Measurements from ENCODE around the gene KIRREL3.

DNA sequence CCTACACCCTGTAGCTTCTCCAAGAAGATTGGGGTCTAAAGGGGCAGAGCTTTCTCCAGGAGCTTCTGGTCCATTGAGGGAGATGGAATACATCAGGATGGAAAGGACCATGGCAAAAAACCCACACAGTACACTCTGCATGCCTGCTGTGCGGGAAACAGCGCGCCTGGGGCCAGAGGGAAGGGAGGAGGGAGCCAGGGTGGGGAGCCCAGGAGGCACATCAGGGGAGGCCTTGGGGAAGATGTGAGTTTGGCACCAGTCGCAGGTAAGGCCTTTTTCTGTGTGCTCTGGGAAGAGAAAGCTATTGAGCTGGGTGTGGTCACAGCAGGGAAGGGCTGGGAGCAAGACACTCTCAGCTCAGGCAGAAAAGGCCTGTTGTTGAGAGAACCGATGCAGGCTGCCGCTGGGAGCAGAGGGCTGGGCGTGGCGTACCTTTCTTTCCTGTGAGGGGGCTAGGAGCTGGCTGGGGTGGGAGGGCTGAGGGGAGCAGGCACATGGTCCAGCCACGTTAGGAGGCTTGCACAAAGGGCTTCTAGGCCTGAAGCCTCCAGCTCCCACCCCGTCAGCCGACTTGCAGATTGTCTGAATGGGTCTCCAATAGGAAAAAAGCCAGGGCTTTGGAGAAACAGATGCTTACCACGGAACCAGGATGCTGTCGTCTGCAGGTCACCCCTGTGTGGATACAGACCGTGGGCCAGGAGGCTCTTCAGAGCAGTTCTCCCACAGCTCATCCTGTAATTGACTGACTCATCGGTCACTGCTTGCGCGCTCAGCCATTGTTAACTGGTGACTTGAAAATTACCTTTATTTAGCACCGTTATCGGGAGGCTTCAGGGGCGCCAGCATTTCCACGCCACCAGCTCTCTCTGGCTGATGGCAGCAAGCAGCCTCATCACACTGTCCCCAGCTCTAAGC, 407.8 kb downstream of the KIRREL3 start:
- TF ChIP-seq POLR2AphosphoS5 (IDR thresholded peaks at IDR 0.05) (no peak), POLR2A (IDR thresholded peaks at IDR 0.05) (no peak)
- TF ChIP-seq, protein P1, sequence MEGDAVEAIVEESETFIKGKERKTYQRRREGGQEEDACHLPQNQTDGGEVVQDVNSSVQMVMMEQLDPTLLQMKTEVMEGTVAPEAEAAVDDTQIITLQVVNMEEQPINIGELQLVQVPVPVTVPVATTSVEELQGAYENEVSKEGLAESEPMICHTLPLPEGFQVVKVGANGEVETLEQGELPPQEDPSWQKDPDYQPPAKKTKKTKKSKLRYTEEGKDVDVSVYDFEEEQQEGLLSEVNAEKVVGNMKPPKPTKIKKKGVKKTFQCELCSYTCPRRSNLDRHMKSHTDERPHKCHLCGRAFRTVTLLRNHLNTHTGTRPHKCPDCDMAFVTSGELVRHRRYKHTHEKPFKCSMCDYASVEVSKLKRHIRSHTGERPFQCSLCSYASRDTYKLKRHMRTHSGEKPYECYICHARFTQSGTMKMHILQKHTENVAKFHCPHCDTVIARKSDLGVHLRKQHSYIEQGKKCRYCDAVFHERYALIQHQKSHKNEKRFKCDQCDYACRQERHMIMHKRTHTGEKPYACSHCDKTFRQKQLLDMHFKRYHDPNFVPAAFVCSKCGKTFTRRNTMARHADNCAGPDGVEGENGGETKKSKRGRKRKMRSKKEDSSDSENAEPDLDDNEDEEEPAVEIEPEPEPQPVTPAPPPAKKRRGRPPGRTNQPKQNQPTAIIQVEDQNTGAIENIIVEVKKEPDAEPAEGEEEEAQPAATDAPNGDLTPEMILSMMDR (IDR thresholded peaks at IDR 0.05) = no peak
